Fibroblast of mammary gland (primary cell): ENCODE measurements around the gene TLR6.

Experiments
- DNase-seq: peaks from one replicate; pipeline ENCODE4 v3.0.0-alpha.2; 2010; ENCODE audit warnings: low read depth
- H3K4me3 ChIP-seq: 2 replicates; pipeline ENCODE4 v1.5.1; 2011; ENCODE audit warnings: low read depth, mild to moderate bottlenecking, low read length, moderate library complexity; ENCODE audit not compliant: control insufficient read depth
- CTCF ChIP-seq: conservative IDR thresholded peaks from 2 replicates; pipeline ENCODE4 v1.5.1; 2011; ENCODE audit warnings: low read depth, low read length, inconsistent platforms; ENCODE audit not compliant: control insufficient read depth, insufficient read depth

Gene TLR6

GRCh38 chr4:38856524-38857337, at the start of gene TLR6:
TLR6 (minus strand) TSS chr4:38856817; CDS start chr4:38829473, 27,344 bp downstream.
- DNase-seq: peak; percentile 59
- TF ChIP-seq CTCF: peak; percentile 80
- peak within 1 kb of the TSS; percentile 23 for H3K4me3 ChIP-seq

- no peak for TF ChIP-seq CTCF
- no peak for DNase-seq
- no peak overlapping the region for H3K4me3 ChIP-seq
These were observed 49.2 kb upstream of the TLR6 start for GRCh38 chr4:38905652-38906385.

- TF ChIP-seq CTCF: no peak
- no peak for DNase-seq
- H3K4me3 ChIP-seq: no peak overlapping the region
These were observed 48.1 kb upstream of the TLR6 start for GRCh38 chr4:38904682-38905081.

GRCh38 chr4:38904090-38904666, 47.6 kb upstream of the TLR6 start:
- no peak for DNase-seq
- H3K4me3 ChIP-seq: no peak overlapping the region
- TF ChIP-seq CTCF: no peak

- TF ChIP-seq CTCF: no peak
- no peak overlapping the region for H3K4me3 ChIP-seq
- peak; percentile 24 for DNase-seq
These were observed 46.1 kb upstream of the TLR6 start for GRCh38 chr4:38902695-38903094.

GRCh38 chr4:38902221-38902620, 45.6 kb upstream of the TLR6 start:
- DNase-seq: no peak
- no peak for TF ChIP-seq CTCF
- no peak overlapping the region for H3K4me3 ChIP-seq
